IMR-90 (cell line): ENCODE measurements around the gene ARNT2. TPM values are rescaled to one million over a fixed set of nuclear protein-coding genes. Genes with fewer than 3 reads are reported as not detected.

ENCODE experiments used
- ATAC-seq: fragments of 200-7000 bp; cut with Tn5 transposase; 2 replicates; pipeline ENCODE4 v1.9.1; 2020; ENCODE audit warnings: low read depth, mild to moderate bottlenecking, moderate library complexity
- BruUV-seq: library from RNA; stranded (reverse); fragments of 400-500 nt; replicated peaks from 2 replicates; lab custom pipeline; 2021; lab: Mats Ljungman, UMichigan
- CTCF ChIA-PET: fragments of 300-600 bp; formaldehyde crosslinking; extraction: SDS; loops from one replicate; lab custom pipeline; 2021; ENCODE audit warnings: antibody characterized with exemption; lab: Yijun Ruan, JAX
- POLR2A ChIA-PET: fragments of 300-600 bp; sonication (Branson Sonifier 250); formaldehyde crosslinking; loops from one replicate; lab custom pipeline; 2022; ENCODE audit warnings: antibody characterized with exemption; ENCODE audit not compliant: unreplicated experiment; lab: Charles Lee
- DNase-seq: peaks from one replicate; pipeline ENCODE4 v3.0.0; 2013
- H2AFZ ChIP-seq: replicated peaks from 2 replicates; pipeline ENCODE3; 2013; ENCODE audit warnings: low read length, mild to moderate bottlenecking; ENCODE audit not compliant: poor library complexity
- H2AK5ac ChIP-seq: 2 replicates; pipeline ENCODE4 v1.6.1; 2013; ENCODE audit warnings: low read depth, low read length, inconsistent platforms
- H2AK9ac ChIP-seq: replicated peaks from 2 replicates; pipeline ENCODE3; 2013; ENCODE audit warnings: mild to moderate bottlenecking, low read depth, low read length, moderate library complexity; ENCODE audit not compliant: poor library complexity
- H2BK120ac ChIP-seq: 2 replicates; pipeline ENCODE4 v1.6.1; 2013; ENCODE audit warnings: low read depth, low read length, inconsistent platforms
- H2BK15ac ChIP-seq: 3 replicates; pipeline ENCODE4 v1.6.1; 2013; ENCODE audit warnings: low read depth, low read length, inconsistent platforms
- H2BK20ac ChIP-seq: 2 replicates; pipeline ENCODE4 v1.6.1; 2013; ENCODE audit warnings: low read depth, mild to moderate bottlenecking, inconsistent platforms, low read length, moderate library complexity
- H2BK5ac ChIP-seq: 2 replicates; pipeline ENCODE4 v1.6.1; 2013; ENCODE audit warnings: mild to moderate bottlenecking, low read depth, low read length, inconsistent platforms; ENCODE audit not compliant: poor library complexity, severe bottlenecking
- H3K14ac ChIP-seq: replicated peaks from 2 replicates; pipeline ENCODE4 v1.6.1; 2013; ENCODE audit warnings: low read depth, low read length, inconsistent platforms
- H3K18ac ChIP-seq: 2 replicates; pipeline ENCODE4 v1.6.1; 2013; ENCODE audit warnings: low read depth, low read length, control low read depth
- H3K23ac ChIP-seq: 2 replicates; pipeline ENCODE4 v1.6.1; 2013; ENCODE audit warnings: low read depth, low read length, inconsistent platforms
- H3K27ac ChIP-seq: 2 replicates; pipeline ENCODE4 v1.5.1; 2013; ENCODE audit warnings: mild to moderate bottlenecking, control low read depth, low read length; ENCODE audit not compliant: insufficient read depth
- H3K27me3 ChIP-seq: 2 replicates; pipeline ENCODE4 v1.6.1; 2013; ENCODE audit warnings: low read length; ENCODE audit not compliant: control insufficient read depth, insufficient read depth
- H3K36me3 ChIP-seq: 2 replicates; pipeline ENCODE4 v1.6.1; 2013; ENCODE audit warnings: low read length, mixed read lengths; ENCODE audit not compliant: control insufficient read depth, insufficient read depth
- H3K4ac ChIP-seq: 2 replicates; pipeline ENCODE4 v1.6.1; 2013; ENCODE audit warnings: low read depth, low read length, inconsistent platforms
- H3K4me1 ChIP-seq: 2 replicates; pipeline ENCODE4 v1.6.1; 2013; ENCODE audit warnings: low read length, mixed read lengths; ENCODE audit not compliant: control insufficient read depth, insufficient read depth
- H3K4me2 ChIP-seq: 2 replicates; pipeline ENCODE4 v1.6.1; 2013; ENCODE audit warnings: low read depth, mild to moderate bottlenecking, control low read depth, low read length, moderate library complexity
- H3K4me3 ChIP-seq: 2 replicates; pipeline ENCODE4 v1.5.1; 2013; ENCODE audit warnings: low read depth, mild to moderate bottlenecking, control low read depth, low read length, moderate library complexity; ENCODE audit not compliant: insufficient read depth
- H3K56ac ChIP-seq: 2 replicates; pipeline ENCODE4 v1.6.1; 2013; ENCODE audit warnings: low read length, inconsistent platforms; ENCODE audit not compliant: insufficient read depth; ENCODE audit errors: extremely low read depth
- H3K79me1 ChIP-seq, 2 experiments: 2 replicates each; pipeline ENCODE4 v1.6.1; 2013; ENCODE audit warnings: low read length in 2 of 2, inconsistent platforms in 1 of 2, low read depth in 1 of 2
- H3K9ac ChIP-seq: 2 replicates; pipeline ENCODE4 v1.6.1; 2013; ENCODE audit warnings: low read depth, low read length, control low read depth
- H3K9me1 ChIP-seq: 2 replicates; pipeline ENCODE4 v1.6.1; 2013; ENCODE audit warnings: low read length, inconsistent platforms; ENCODE audit not compliant: insufficient read depth
- H3K9me3 ChIP-seq: 2 replicates; pipeline ENCODE4 v1.6.1; 2013; ENCODE audit warnings: low read length; ENCODE audit not compliant: control insufficient read depth, insufficient read depth
- H4K20me1 ChIP-seq: 2 replicates; pipeline ENCODE4 v1.6.1; 2013; ENCODE audit warnings: low read length, inconsistent platforms; ENCODE audit not compliant: insufficient read depth
- H4K5ac ChIP-seq: 2 replicates; pipeline ENCODE4 v1.6.1; 2013; ENCODE audit warnings: mild to moderate bottlenecking, low read depth, low read length, control low read depth
- H4K8ac ChIP-seq, 2 experiments: 2 replicates each; pipeline ENCODE4 v1.6.1; 2013; ENCODE audit warnings: low read depth in 2 of 2, low read length in 2 of 2, control low read depth in 1 of 2, inconsistent platforms in 1 of 2
- H4K91ac ChIP-seq: 2 replicates; pipeline ENCODE4 v1.6.1; 2013; ENCODE audit warnings: low read depth, low read length, inconsistent platforms; ENCODE audit not compliant: insufficient read depth
- BHLHE40 ChIP-seq: fragments of 150-350 bp; IDR thresholded peaks from 2 replicates; pipeline ENCODE4 v1.6.1; 2016; ENCODE audit warnings: mild to moderate bottlenecking, low read depth, low read length
- CEBPB ChIP-seq: IDR thresholded peaks from 2 replicates; pipeline ENCODE4 v1.6.1; 2012; ENCODE audit warnings: low read depth, low read length, improper control_type of control experiment
- MAZ ChIP-seq: IDR thresholded peaks from 2 replicates; pipeline ENCODE4 v1.6.1; 2012; ENCODE audit warnings: low read depth, mild to moderate bottlenecking, low read length, improper control_type of control experiment, moderate library complexity, borderline replicate concordance
- NFE2L2 ChIP-seq: fragments of 150-350 bp; IDR thresholded peaks from 2 replicates; pipeline ENCODE4 v1.6.1; 2016; ENCODE audit warnings: low read depth, mild to moderate bottlenecking, low read length
- RCOR1 ChIP-seq: IDR thresholded peaks from 2 replicates; pipeline ENCODE4 v1.6.1; 2012; ENCODE audit warnings: mild to moderate bottlenecking, low read length, improper control_type of control experiment; ENCODE audit not compliant: insufficient replicate concordance
- WGBS, 2 experiments: methylation state at CpG; one replicate each; pipeline versions ENCODE4 v1.1.5 to v1.1.7; 2013; ENCODE audit warnings: missing lambda C conversion rate in 2 of 2; ENCODE audit not compliant: insufficient read length in 1 of 2; ENCODE audit errors: extremely low coverage in 2 of 2; 5-methylcytosine and 5-hydroxymethylcytosine counted together
- dilution Hi-C: fragments of 300-500 bp; cut with HindIII; formaldehyde crosslinking; loops from one replicate; pipeline ENCODE4 v1.14.3; 2018; ENCODE audit warnings: low sequenced_read_pairs; ENCODE audit not compliant: unreplicated experiment
- in situ Hi-C: fragments of 300-500 bp; cut with MboI; formaldehyde crosslinking; loops from 3 replicates; pipeline ENCODE4 v1.14.3; 2019; ENCODE audit warnings: low sequenced_read_pairs, inconsistent platforms, mixed read lengths
- intact Hi-C: fragments of 100-400 bp; cut with micrococcal nuclease; formaldehyde crosslinking; loops from 2 replicates; pipeline ENCODE4 v1.10.0; 2022
- polyA plus RNA-seq, 3 experiments: library from polyadenylated mRNA; depleted of rRNA; stranded (reverse); fragments of >200 nt; gene quantifications; 2 replicates each; pipeline ENCODE4 v1.2.3, GENCODE V29; 2012; ENCODE audit warnings: low replicate concordance in 1 of 3
- total RNA-seq: library from RNA; depleted of rRNA; stranded (reverse); fragments of >200 nt; gene quantifications from 2 replicates; pipeline ENCODE4 v1.2.3, GENCODE V29; 2012

Gene ARNT2
- total and polyA plus RNA-seq, 2 of the 4 experiments (the other 2 are of a cell fraction): 18.2 to 19.0 TPM

GRCh38 chr15:80419546-80419945, 15.4 kb downstream of the ARNT2 start:
- H3K9me1 ChIP-seq: peaks cover 26% of the 10 kb centered on the region
- no peaks in the 10 kb centered on the region for H3K27me3 ChIP-seq
- peaks cover 15% of the 10 kb centered on the region for H3K4me1 ChIP-seq
- TF ChIP-seq RCOR1 (no peak), BHLHE40 (no peak), NFE2L2 (no peak), MAZ (no peak; the same call in 1 of the 2 replicates), CEBPB (no peak)
- peak overlapping the region; percentile 96 for H3K23ac ChIP-seq
- BruUV-seq: no TSS peak
- H3K9me3 ChIP-seq: no peaks in the 10 kb centered on the region
- peak overlapping the region; percentile 77; the same call in 2 of the 3 replicates for H2BK15ac ChIP-seq
- peak overlapping the region; percentile 93 for H2BK20ac ChIP-seq
- peak overlapping the region; percentile 18; the same call in 1 of the 2 replicates for H3K9ac ChIP-seq
- DNase-seq: peak; percentile 77
- H2BK120ac ChIP-seq: peak overlapping the region; percentile 90
- ATAC-seq: peak; percentile 48
- in situ Hi-C loops (no loop called here), dilution Hi-C loops (no loop called here), intact Hi-C loops (loop anchor here (2.0 kb wide), 1 partner anchor 35 kb away; no protein-coding TSS in a partner anchor)
- ChIA-PET POLR2A (no interaction called here), CTCF (interaction anchor here (0.6 to 1.1 kb wide), 3 partner anchors 11 to 259 kb away, joined by 3 to 4 read pairs (median 3); no protein-coding TSS in a partner anchor)
- peak overlapping the region; percentile 25; the same call in 1 of the 2 replicates for H3K4me2 ChIP-seq
- H4K20me1 ChIP-seq: peaks cover 11% of the 10 kb centered on the region; the same call in 1 of the 2 replicates
- peak overlapping the region; percentile 91 for H3K14ac ChIP-seq
- no peak overlapping the region for H3K56ac ChIP-seq
- peaks cover 17 to 43% of the 10 kb centered on the region in 2 experiments for H3K79me1 ChIP-seq
- peak overlapping the region; percentile 38 for H2AFZ ChIP-seq
- H2AK9ac ChIP-seq: peak overlapping the region; percentile 63
- peak overlapping the region; percentile 87 for H4K91ac ChIP-seq
- 80% methylated on average over 1 of the region's 5 CpGs; no CpG with 5 or more reads in 1 of the 2 experiments for WGBS, 2 experiments
- H3K4ac ChIP-seq: peak overlapping the region; percentile 92
- peak overlapping the region; percentile 96 for H2AK5ac ChIP-seq
- H3K4me3 ChIP-seq: no peak overlapping the region
- peak overlapping the region; percentile 32 to 88; a peak in 3 of 4 replicates for H4K8ac ChIP-seq
- H2BK5ac ChIP-seq: peak overlapping the region; percentile 83
- H3K27ac ChIP-seq: peak overlapping the region; percentile 19
- H4K5ac ChIP-seq: peak overlapping the region; percentile 63
- H3K36me3 ChIP-seq: no peaks in the 10 kb centered on the region
- H3K18ac ChIP-seq: peak overlapping the region; percentile 79
